HS-27A (cell line): ENCODE measurements around the gene COL9A1.

Experiments used
- DNase-seq: peaks from one replicate; pipeline ENCODE4 v3.0.0-alpha.2; 2012; ENCODE audit warnings: low read depth, missing footprints

Gene COL9A1

DNA sequence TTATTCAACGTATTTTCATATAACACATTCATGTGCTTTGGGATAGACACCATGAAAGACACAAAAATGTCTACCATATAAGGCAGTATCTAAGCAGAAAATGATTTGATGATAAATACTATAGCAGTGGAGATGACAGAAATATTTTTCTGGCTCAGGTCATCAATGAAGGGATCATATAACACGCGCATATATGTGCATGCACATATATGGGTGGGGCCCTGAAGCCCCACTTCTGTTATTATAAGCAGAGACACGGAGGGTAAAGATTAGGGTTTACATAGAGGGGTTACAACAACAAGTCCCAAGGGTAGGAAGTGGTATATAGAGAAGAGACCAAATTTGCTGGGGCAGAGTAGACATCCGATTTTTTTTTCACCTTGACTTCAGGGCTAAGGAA is 16.0 kb downstream of the COL9A1 start:
- DNase-seq, result no peak

DNA sequence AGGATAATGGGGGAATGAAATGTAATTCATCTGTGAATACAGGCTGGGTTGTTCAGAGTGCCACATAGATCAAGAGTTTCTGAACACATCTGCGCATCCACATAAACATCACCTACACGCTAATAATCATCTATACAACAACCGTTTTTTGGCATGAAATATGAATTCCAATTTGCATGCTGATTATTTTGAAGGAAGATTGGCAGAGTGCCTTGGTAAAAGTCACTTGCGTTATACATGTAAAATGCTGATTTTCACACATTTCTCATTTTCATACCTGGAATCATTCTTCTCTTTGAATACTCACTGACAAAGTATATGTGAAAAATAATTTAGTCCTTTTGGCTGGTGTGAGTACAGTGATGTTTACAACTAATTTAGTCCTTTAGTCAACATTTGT is 17.7 kb downstream of the COL9A1 start:
- DNase-seq, result no peak

DNA sequence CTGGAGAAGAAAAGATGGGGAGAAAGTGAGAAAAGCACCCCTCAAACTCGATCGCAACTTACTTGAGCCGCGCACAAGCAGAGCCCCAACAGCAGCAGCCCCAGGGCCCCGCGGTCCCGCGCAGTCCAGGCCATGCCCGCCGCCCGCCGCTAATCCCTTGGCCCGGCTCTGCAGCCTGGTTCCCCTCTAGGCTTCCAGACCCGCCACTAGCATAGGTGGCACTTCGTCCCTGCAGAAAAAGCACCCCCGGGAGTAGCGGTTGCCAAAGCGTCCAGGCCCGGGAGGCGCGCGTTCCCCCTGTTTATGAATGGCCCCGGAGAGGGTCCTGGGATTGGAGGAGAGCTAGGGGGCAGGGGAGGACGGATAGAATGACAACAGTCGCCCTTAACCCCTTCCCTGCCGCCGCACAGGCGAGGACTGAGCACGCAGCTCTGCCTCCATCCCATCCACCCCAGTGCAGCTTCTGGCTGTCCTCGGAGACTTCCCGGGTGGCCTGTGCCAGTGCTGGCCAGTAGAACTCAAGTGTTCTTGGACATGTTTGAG is 19.9 kb downstream of the COL9A1 start:
- DNase-seq, result no peak

DNA sequence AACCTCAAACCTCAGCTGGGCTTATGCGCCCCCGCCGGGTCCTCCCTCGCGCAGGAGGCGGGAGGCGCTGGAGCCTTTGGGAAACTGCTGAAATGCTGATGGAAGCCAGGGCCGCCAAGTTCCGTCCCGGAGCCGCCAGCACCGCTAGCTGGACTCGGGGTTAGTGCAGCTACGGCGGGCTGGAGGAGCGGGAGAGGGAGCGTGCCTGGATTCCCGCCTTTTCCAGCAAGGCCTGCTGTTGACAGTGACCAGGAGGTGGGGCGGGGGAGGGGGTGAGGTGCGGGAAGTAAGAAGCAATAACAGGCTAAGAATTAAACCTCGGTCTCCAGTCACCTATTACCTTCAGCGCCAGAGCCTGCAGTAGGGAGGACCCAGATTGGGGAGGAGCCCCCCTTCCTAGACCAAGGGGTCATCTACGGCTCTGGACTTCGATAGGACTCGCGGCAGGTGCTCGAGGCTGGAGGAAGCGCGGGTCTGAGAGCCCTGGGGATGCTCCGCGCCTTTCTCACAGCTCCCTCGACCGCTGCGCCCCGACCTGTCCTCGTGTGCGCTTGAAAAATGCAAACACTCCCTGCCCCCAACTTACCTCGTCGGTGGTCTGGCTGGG is 20.5 kb downstream of the COL9A1 start:
- no peak for DNase-seq

DNA sequence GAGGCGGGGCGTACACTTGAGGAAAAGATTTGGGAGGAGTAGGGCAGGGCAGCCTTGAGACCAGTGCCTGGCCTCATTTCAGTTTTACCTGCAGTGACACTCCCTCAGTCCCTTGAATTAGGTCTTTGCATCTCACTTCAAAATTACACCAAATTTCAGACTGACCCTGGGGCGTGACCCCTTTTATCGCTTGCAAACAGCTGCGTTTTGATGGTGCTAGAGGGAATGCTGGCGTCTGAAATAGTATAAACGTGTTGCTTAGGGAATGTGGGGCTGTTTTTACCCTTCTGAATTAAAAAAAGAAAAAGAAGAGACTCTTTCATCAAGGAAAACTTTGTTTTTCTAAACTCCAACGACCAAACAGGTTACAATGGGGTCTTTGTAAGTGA is 21.0 kb downstream of the COL9A1 start:
- DNase-seq, result no peak

DNA sequence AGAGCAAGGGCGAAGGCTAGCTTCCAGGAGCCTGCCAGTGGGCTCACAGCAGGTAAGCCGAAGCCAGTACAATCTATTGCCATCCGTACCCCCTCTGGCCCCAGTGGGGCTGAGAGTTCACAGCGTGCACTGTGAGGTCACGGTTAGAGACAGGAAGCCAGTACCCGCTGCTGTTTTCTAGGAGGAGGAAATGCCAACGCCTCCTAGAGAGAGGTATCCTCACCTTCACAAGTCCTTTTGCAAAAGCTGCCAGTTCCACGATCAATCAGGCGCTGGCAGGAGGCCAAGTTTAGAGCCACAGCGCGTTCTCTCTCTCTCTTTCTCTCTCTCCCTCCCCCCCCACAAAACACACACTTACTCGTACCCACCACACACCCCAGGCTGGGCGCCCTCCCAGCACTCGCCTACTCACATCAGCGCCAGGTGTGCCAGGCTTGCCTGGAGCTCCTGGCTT is 22.5 kb downstream of the COL9A1 start:
- no peak for DNase-seq

DNA sequence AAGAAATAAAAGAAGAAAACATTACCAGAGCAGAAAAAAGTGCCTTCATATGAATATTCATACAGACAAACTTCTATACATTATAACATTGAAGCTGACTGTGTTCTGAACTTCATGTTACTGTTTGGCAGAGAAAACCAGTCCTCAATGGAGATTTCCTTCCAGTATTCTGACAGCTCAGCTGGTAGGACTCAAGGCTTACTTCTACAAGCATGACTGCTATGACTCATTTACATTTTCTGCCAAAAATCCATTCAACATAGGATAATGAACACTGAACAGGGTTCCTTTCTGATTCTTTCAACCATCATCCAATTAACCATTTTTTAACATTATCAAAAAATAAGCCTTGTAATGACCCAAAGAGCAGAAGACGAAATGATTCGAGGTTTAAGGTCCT is 25.4 kb downstream of the COL9A1 start:
- DNase-seq, result no peak

DNA sequence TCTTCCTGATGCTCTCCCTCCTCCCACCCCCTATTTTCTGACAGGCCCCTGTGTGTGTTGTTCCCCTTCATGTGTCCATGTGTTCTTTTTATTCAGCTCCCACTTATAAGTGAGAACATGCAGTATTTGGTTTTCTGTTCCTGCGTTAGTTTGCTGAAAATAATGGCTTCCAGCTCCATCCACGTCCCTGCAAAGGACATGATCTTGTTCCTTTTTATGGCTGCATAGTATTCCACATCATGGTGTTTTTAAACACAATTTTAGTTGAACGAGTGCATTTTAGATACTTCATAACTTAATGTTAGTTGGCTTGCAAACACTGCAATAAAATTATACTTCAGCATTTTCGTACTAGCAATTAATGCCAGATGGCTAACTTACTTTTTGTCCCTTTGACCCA is 28.5 kb downstream of the COL9A1 start:
- no peak for DNase-seq

DNA sequence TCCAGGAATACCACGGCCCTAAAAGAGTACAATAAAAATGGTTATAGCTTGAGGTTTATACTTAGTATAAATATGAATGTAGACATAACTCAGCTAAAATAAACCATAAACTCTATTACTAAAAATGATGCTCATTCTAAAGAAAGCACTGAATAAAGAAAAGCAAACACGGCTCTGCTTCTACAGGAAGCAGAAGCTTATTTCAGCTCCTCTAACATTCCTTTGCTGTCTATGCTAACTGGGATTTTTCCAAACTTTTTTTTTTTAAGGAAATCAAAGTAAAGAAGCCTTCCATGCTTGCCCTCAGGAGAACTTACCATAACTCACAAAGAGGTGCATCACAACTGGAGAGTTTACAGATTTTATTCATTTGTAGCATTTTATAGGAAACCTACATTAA is 30.8 kb downstream of the COL9A1 start:
- DNase-seq, result no peak

DNA sequence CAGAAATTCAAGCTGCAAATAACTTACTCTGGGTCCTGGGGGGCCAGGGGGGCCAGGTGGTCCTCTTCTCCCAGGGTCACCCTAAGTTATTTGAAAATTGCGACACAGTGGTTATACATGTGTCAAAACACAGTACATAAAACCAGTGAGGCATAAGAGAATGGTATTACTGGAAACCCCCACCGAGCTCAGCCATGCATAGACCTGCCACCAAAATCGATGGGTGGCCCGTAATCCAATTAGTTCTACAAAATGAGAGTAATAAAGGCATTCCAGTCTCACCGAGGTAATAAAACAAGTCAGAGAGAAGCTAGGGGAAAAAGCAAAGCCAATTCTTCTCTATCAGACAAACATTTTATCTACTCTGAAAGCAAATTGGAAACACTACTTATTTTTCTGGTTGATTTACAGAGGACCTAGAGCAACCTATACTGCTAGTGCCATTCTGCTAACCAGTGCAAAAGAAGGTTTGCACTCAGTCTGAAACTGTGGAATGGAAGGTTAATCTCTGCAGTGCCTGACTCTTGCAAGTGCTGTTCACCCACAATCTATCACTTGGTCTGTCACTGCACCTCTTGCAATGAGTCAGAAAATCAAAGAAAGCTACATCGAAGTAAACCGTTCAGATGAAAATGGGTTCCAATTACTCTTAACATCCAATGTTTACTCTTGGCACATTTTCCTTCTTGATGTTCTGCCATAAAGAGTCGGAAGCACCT is 32.4 kb downstream of the COL9A1 start:
- DNase-seq, result no peak

DNA sequence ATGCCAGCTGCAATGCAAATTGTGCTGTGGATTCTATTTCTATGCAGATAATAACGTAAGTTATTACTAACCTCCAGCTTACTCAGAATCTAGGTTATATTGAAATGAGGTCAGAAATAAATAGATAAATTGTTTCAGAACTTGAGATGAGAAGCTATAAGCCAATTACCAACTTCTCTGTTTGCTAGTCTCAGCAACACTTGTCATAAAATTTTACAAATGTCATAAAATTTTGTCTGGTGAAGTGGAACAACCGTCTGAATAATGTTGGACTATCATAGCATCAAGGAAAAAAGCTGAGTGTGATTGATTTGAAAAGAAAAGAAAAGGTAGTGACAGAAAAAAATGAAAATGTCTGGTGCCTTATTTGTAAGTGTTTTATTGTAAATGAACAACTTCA is 36.7 kb downstream of the COL9A1 start:
- DNase-seq, result no peak

DNA sequence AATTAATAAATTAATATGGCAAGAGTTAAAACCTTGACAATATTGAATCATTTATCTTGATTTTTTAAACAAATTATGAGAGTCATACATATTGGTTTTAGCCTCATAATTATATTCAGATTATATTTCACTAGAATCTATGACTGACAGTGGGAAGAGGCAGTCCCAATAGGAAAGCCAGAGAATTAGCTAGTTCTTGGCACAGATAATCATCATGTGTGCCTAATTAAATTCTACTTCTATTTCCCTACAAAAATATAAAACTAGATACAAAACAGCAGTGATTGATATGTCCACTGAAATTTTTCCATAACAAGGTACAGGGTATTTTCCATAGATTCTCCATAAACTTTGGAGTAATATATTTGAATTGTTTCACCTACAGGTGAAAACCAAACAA is 38.6 kb downstream of the COL9A1 start:
- no peak for DNase-seq

DNA sequence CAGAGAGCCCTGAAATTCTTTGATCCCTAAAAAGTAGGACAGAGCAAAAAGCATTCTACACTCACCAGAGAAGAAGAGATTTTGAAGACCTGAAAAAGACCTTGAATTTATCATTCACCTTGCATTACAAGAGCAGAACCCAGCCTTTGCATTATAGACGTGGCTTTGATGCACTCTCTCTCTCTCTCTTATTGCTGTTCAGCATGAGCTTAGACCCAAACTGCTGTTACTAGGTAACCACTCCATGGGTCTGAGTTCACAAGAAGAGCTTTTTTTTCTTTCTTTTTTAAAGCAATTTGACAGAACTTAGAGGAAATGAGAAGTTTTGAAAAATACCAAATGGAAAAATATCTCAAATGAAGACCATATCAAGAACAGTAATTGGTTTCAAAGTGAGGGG is 44.4 kb downstream of the COL9A1 start:
- no peak for DNase-seq

DNA sequence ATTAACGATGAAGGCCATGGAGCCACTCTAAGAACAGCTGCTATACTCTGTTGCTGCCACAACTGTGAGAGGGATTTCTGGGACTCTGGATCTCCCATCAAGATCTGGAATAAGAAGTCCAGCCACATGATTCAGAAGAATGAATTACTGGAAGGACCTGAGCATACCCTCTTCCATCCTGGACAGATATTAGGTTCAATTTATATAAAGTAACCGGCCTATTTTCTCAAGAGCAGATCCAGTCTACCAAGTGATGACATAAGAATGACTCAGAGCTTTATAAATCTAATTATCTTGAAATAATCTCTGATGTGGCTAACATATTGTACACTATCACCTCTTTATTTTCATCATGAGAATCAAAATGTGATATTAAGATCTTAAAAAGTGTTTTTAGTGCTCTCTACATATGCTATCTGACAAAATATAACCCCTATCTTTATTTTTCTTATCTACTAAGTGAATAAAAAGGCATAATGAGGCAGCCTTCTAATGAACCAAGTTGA is 45.1 kb downstream of the COL9A1 start:
- no peak for DNase-seq

DNA sequence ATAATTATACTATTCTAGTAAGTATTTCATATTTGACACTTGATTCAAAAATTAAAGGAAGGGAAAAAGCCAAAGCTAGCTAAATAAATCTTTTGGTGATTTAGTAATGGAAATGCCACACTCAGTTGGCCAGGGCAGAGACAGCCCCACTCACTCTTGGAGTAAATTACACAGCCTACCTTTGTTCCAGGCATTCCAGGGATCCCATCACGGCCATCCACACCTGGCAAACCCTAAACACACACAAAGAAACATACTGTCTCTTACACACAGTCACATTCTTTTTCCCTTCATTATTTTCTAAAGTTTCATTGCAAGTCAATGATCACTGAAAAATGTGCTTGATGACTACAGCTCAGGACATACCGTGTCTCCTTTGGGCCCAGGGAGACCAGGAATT is 48.1 kb downstream of the COL9A1 start:
- no peak for DNase-seq

DNA sequence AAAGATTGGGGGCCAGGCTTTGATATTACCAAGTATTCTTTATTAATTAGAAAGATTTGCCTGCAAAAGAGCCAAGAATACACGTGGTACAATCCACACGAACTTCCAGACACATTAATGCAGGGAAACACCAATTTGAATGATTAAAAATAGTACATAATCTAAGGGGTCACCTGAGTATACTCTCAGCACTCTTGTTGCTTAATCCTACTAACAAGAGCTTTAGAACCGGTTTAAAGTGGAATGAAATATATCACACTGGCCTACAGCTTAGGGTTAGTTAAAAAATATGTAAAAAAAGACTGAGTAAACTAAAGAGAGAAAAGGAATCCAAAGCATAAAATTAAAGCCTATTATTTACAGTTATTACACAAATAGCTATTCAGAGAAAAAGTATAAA is 49.0 kb downstream of the COL9A1 start:
- no peak for DNase-seq

DNA sequence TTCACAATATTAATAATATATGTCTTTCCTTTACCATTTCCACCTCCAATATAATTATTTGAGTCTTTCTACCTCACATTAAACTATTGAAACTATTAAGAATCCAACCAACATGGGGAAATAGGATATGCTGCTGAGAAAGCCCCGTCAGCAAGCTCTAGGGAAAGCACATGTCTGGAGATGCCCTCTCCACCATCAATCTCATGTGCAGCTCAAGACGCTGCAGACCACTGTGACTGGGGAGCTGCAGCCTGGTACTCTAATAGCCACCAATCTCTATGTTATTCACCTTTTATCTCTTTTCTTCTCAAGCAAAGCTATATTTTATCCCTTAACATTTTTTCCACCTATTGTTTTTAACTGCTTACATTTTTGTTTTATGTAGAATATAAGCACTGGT is 50.3 kb downstream of the COL9A1 start:
- DNase-seq, result no peak

DNA sequence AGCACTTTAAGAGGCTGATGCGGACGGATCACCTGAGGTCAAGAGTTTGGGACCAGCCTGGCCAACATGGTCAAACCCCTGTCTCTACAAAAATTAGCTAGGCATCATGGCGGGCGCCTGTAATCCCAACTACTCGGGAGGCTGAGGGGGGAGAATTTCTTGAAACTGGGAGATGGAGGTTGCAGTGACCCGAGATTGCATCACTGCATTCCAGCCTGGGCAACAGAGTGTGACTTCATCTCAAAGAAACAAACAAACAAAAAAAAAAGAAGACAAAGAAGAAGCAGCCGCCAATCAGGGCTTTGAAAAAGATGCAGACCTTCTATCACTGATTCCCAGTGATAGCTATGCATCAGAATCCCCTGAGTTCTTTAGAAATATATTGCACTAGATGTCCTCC is 56.8 kb downstream of the COL9A1 start:
- no peak for DNase-seq

DNA sequence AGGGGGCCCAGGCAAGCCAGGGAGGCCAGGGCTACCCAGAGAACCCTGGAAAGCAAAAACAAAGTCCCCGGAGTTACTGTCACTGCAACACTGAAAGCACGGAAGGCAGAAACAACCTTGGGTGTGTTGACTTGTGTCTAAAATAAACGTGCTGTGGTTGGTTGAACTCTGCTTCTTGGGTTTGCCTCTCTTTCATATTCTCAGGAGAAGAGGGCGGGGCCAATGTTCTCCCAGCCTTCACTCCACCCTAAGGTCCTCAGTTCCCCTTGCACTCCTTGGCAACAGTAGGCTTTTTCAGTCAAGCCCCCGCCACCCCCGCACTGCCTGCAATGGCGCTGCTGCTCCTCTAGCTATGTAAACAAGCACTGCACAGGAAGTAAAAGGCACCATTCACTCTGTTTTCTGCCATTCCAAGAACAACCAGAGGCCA is 60.9 kb downstream of the COL9A1 start:
- DNase-seq, result no peak

DNA sequence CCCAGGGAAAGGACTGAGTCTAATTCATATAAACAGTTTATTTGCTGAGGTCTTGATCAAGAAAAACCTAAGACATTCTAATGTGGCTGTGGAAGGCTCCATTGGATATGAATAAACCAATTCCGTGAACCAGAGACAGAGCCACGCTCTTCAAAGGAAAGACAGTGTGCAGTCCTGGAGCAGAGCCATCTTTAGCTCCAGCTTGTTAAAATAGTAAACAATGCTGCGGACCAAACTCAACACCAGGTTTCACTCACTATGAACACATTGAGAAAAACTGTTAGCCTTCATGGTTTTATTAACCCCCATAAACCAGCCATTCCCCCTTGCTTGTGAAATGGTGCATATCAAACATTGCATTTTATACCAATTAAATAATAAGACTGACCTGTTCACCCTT is 61.9 kb downstream of the COL9A1 start:
- DNase-seq, result no peak

DNA sequence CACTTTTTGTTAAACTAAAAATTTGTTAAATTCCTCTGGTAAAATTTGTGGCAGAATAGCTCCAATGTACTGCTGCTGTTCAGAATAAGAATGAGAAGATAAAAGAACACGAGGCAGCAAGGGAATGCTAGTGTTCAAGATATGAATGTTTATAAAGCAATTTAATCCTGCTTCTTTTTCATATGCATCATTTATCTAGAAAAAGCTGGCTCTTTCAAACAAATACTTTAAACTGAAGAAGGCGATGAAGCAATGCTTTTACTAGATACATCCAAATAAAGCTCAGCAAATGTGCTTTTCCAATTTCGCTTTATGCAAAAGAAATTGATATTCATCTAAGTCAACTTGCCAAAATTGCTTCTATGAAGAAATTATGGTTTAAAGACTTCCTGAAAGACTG is 66.5 kb downstream of the COL9A1 start:
- DNase-seq, result no peak

DNA sequence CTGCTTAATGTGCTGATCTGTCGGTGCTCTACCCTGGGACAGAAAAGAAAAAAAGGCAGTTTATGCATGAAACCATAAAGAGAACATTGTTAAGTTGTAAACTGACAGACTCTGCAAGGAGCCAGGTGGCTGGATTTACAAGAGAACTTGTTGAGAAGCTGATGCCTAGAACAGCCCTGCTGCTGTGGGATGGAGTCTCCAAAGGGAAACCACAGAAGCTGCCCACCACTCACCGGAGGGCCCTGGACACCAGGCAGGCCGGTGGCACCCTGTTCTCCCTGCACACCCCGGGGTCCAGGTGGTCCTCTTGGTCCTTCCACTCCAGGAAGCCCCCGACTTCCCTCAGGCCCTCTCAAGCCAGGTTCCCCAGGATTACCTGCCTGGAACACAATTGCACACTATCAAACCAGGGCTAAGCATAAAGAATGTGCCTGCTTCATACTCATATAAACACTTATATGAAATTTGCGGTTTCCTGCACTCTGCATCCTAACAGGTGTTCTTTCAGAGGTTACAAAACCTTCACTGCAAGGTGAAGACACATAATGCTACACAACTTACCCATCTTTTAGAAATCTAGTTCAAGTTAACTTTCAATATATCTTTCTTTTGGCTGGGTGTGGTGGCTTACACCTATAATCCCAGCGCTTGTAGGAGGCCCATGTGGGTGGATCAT is 68.2 kb downstream of the COL9A1 start:
- DNase-seq, result no peak

DNA sequence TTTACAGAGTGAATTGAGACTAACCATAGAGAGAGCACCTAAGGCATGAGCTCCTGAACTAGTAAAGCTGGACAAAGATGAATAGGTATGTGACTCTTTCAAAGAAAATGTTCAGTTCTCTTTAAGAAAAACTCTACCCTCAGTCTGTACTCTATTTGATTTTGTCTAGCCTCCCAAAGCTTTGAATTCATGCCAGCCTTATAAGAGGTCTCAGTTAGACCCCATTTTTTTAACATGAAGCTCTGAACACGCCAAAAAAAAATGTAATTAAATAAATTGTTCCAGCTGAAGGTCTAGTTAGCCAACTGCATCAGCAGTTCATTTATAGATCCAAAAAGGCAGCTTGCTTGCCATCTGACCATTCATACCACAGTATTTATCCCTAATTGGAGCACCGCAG is 71.6 kb downstream of the COL9A1 start:
- DNase-seq, result no peak
